CD4-positive, alpha-beta T cell treated with Interleukin-2 at 100 ng/mL for 4 hours (primary cell): ENCODE data around the gene LEF1.

Experiments used
- DNase-seq: peaks from one replicate; pipeline ENCODE4 v3.0.0-alpha.2; 2020; ENCODE audit warnings: low spot score

The LEF1 gene

GRCh38 chr4:108168671-108169523 is at the start of gene LEF1:
TSS of gene LEF1 (minus strand) at chr4:108168932. CDS start at chr4:108167767, 1,165 bp downstream.
- peak; percentile 59 for DNase-seq

- no peak for DNase-seq
These were observed 47.8 kb upstream of the LEF1 start for GRCh38 chr4:108216510-108216909.

- DNase-seq, result no peak
These were observed 46.3 kb upstream of the LEF1 start for GRCh38 chr4:108215055-108215454.

- DNase-seq, result no peak
These were observed 45.0 kb upstream of the LEF1 start for GRCh38 chr4:108213723-108214122.

GRCh38 chr4:108213308-108213707 is 44.6 kb upstream of the LEF1 start:
- no peak for DNase-seq

- no peak for DNase-seq
These were observed 42.5 kb upstream of the LEF1 start for GRCh38 chr4:108210989-108211835.

- DNase-seq, result no peak
These were observed 40.8 kb upstream of the LEF1 start for GRCh38 chr4:108209489-108209888.

GRCh38 chr4:108205859-108206258 is 37.1 kb upstream of the LEF1 start:
- DNase-seq, result no peak

GRCh38 chr4:108204518-108204917 is 35.8 kb upstream of the LEF1 start:
- no peak for DNase-seq

GRCh38 chr4:108203377-108203776 is 34.6 kb upstream of the LEF1 start:
- no peak for DNase-seq

- no peak for DNase-seq
These were observed 33.0 kb upstream of the LEF1 start for GRCh38 chr4:108201774-108202173.

GRCh38 chr4:108199881-108200280 is 31.1 kb upstream of the LEF1 start:
- DNase-seq, result no peak

GRCh38 chr4:108193886-108194672 is 25.3 kb upstream of the LEF1 start:
- no peak for DNase-seq

GRCh38 chr4:108192935-108193334 is 24.2 kb upstream of the LEF1 start:
- DNase-seq, result no peak

GRCh38 chr4:108192056-108192455 is 23.3 kb upstream of the LEF1 start:
- no peak for DNase-seq

GRCh38 chr4:108191269-108191914 is 22.7 kb upstream of the LEF1 start:
- DNase-seq, result no peak

GRCh38 chr4:108188770-108189169 is 20.0 kb upstream of the LEF1 start:
- DNase-seq, result no peak

GRCh38 chr4:108185252-108185651 is 16.5 kb upstream of the LEF1 start:
- no peak for DNase-seq

- no peak for DNase-seq
These were observed 15.8 kb upstream of the LEF1 start for GRCh38 chr4:108184453-108185049.

- peak; percentile 25 for DNase-seq
These were observed 13.0 kb upstream of the LEF1 start for GRCh38 chr4:108181704-108182103.

GRCh38 chr4:108180513-108180912 is 11.8 kb upstream of the LEF1 start:
- no peak for DNase-seq
